ENCODE data around the gene MAPK1.
A peak's percentile ranks its signal among the peaks of the same experiment; 100 is the strongest.
"Not testable (repeated sequence)": the region's sequence is repeated elsewhere in the genome, so short reads cannot be mapped to it uniquely, and the experiment has no call there.

Gene MAPK1

GRCh38 chr22:21867528-21868266 is at the start of gene MAPK1:
Gene MAPK1 (minus strand): TSS chr22:21867645. CDS start chr22:21867440, 205 bp downstream.
- Histone ChIP-seq H3K27ac (ENCODE audit: low read depth, low read length) (peak within 1 kb of the TSS; percentile 75), H3K27me3 (ENCODE audit: control insufficient read depth in 5 of 5, insufficient read depth in 4 of 5, low read length in 5 of 5) (no peaks in the 10 kb centered on the region), H3K4me3 (ENCODE audit: low read depth in 1 of 5, low read length in 5 of 5) (peak within 1 kb of the TSS; percentile 77 to 93 (median 87)), H3K36me3 (ENCODE audit: control insufficient read depth in 5 of 5, insufficient read depth in 5 of 5, low read length in 5 of 5) (no peaks in the 10 kb centered on the region), H3K9me3 (ENCODE audit: control insufficient read depth in 5 of 5, low read length in 5 of 5) (no peaks in the 10 kb centered on the region), H3K4me1 (ENCODE audit: control insufficient read depth in 5 of 5, insufficient read depth in 5 of 5, low read length in 5 of 5) (peaks cover 5 to 39% (median 29%) of the 10 kb centered on the region in 5 donors), H3K9ac (ENCODE audit: low read length in 5 of 5) (peak within 1 kb of the TSS; percentile 56 to 97 (median 92))

GRCh38 chr22:21916309-21916918 is 49.0 kb upstream of the MAPK1 start:
- Histone ChIP-seq H3K9ac (ENCODE audit: low read length in 5 of 5) (no peak overlapping the region), H3K9me3 (ENCODE audit: control insufficient read depth in 5 of 5, low read length in 5 of 5) (no peaks in the 10 kb centered on the region), H3K27me3 (ENCODE audit: control insufficient read depth in 5 of 5, insufficient read depth in 4 of 5, low read length in 5 of 5) (no peaks in the 10 kb centered on the region), H3K27ac (ENCODE audit: low read depth, low read length) (no peak overlapping the region), H3K4me3 (ENCODE audit: low read depth in 1 of 5, low read length in 5 of 5) (no peak overlapping the region), H3K36me3 (ENCODE audit: control insufficient read depth in 5 of 5, insufficient read depth in 5 of 5, low read length in 5 of 5) (peaks cover 0 to 27% (median 15%) of the 10 kb centered on the region in 5 donors), H3K4me1 (ENCODE audit: control insufficient read depth in 5 of 5, insufficient read depth in 5 of 5, low read length in 5 of 5) (peaks cover 0 to 5% (median 4%) of the 10 kb centered on the region in 5 donors)

GRCh38 chr22:21915624-21916308 is 48.3 kb upstream of the MAPK1 start:
- Histone ChIP-seq H3K36me3 (ENCODE audit: control insufficient read depth in 5 of 5, insufficient read depth in 5 of 5, low read length in 5 of 5) (peaks cover 0 to 21% (median 10%) of the 10 kb centered on the region in 5 donors), H3K27me3 (ENCODE audit: control insufficient read depth in 5 of 5, insufficient read depth in 4 of 5, low read length in 5 of 5) (no peaks in the 10 kb centered on the region), H3K4me1 (ENCODE audit: control insufficient read depth in 5 of 5, insufficient read depth in 5 of 5, low read length in 5 of 5) (peaks cover 0 to 5% (median 4%) of the 10 kb centered on the region in 5 donors), H3K9me3 (ENCODE audit: control insufficient read depth in 5 of 5, low read length in 5 of 5) (no peaks in the 10 kb centered on the region), H3K27ac (ENCODE audit: low read depth, low read length) (no peak overlapping the region), H3K4me3 (ENCODE audit: low read depth in 1 of 5, low read length in 5 of 5) (no peak overlapping the region), H3K9ac (ENCODE audit: low read length in 5 of 5) (no peak overlapping the region)

GRCh38 chr22:21914033-21914642 is 46.7 kb upstream of the MAPK1 start:
- H3K4me1 ChIP-seq (ENCODE audit: control insufficient read depth in 5 of 5, insufficient read depth in 5 of 5, low read length in 5 of 5); H3K36me3 ChIP-seq (ENCODE audit: control insufficient read depth in 5 of 5, insufficient read depth in 5 of 5, low read length in 5 of 5); H3K9ac ChIP-seq (ENCODE audit: low read length in 5 of 5); H3K9me3 ChIP-seq (ENCODE audit: control insufficient read depth in 5 of 5, low read length in 5 of 5); H3K4me3 ChIP-seq (ENCODE audit: low read depth in 1 of 5, low read length in 5 of 5); H3K27me3 ChIP-seq (ENCODE audit: control insufficient read depth in 5 of 5, insufficient read depth in 4 of 5, low read length in 5 of 5); H3K27ac ChIP-seq (ENCODE audit: low read depth, low read length): not testable (repeated sequence)

- H3K36me3 ChIP-seq (ENCODE audit: control insufficient read depth in 5 of 5, insufficient read depth in 5 of 5, low read length in 5 of 5); H3K27ac ChIP-seq (ENCODE audit: low read depth, low read length); H3K4me1 ChIP-seq (ENCODE audit: control insufficient read depth in 5 of 5, insufficient read depth in 5 of 5, low read length in 5 of 5); H3K27me3 ChIP-seq (ENCODE audit: control insufficient read depth in 5 of 5, insufficient read depth in 4 of 5, low read length in 5 of 5); H3K4me3 ChIP-seq (ENCODE audit: low read depth in 1 of 5, low read length in 5 of 5); H3K9me3 ChIP-seq (ENCODE audit: control insufficient read depth in 5 of 5, low read length in 5 of 5); H3K9ac ChIP-seq (ENCODE audit: low read length in 5 of 5): not testable (repeated sequence)
Measured at GRCh38 chr22:21910367-21910766, 42.9 kb upstream of the MAPK1 start.

GRCh38 chr22:21909871-21910270 is 42.4 kb upstream of the MAPK1 start:
- Histone ChIP-seq H3K4me1 (ENCODE audit: control insufficient read depth in 5 of 5, insufficient read depth in 5 of 5, low read length in 5 of 5) (no peaks in the 10 kb centered on the region), H3K36me3 (ENCODE audit: control insufficient read depth in 5 of 5, insufficient read depth in 5 of 5, low read length in 5 of 5) (no peaks in the 10 kb centered on the region), H3K4me3 (ENCODE audit: low read depth in 1 of 5, low read length in 5 of 5) (no peak overlapping the region), H3K27me3 (ENCODE audit: control insufficient read depth in 5 of 5, insufficient read depth in 4 of 5, low read length in 5 of 5) (no peaks in the 10 kb centered on the region), H3K27ac (ENCODE audit: low read depth, low read length) (no peak overlapping the region), H3K9ac (ENCODE audit: low read length in 5 of 5) (no peak overlapping the region), H3K9me3 (ENCODE audit: control insufficient read depth in 5 of 5, low read length in 5 of 5) (no peaks in the 10 kb centered on the region)

- H3K27ac ChIP-seq (ENCODE audit: low read depth, low read length) = no peak overlapping the region
- no peaks in the 10 kb centered on the region for H3K27me3 ChIP-seq (ENCODE audit: control insufficient read depth in 5 of 5, insufficient read depth in 4 of 5, low read length in 5 of 5)
- no peaks in the 10 kb centered on the region for H3K4me1 ChIP-seq (ENCODE audit: control insufficient read depth in 5 of 5, insufficient read depth in 5 of 5, low read length in 5 of 5)
- no peak overlapping the region for H3K4me3 ChIP-seq (ENCODE audit: low read depth in 1 of 5, low read length in 5 of 5)
- H3K9me3 ChIP-seq (ENCODE audit: control insufficient read depth in 5 of 5, low read length in 5 of 5) = no peaks in the 10 kb centered on the region
- H3K9ac ChIP-seq (ENCODE audit: low read length in 5 of 5) = no peak overlapping the region
- peaks cover 0 to 4% (median 0%) of the 10 kb centered on the region in 5 donors for H3K36me3 ChIP-seq (ENCODE audit: control insufficient read depth in 5 of 5, insufficient read depth in 5 of 5, low read length in 5 of 5)
Measured at GRCh38 chr22:21907638-21908522, 40.4 kb upstream of the MAPK1 start.

GRCh38 chr22:21905234-21905633 is 37.8 kb upstream of the MAPK1 start:
- not testable (repeated sequence) for H3K27me3 ChIP-seq (ENCODE audit: control insufficient read depth in 5 of 5, insufficient read depth in 4 of 5, low read length in 5 of 5); H3K4me1 ChIP-seq (ENCODE audit: control insufficient read depth in 5 of 5, insufficient read depth in 5 of 5, low read length in 5 of 5); H3K4me3 ChIP-seq (ENCODE audit: low read depth in 1 of 5, low read length in 5 of 5); H3K36me3 ChIP-seq (ENCODE audit: control insufficient read depth in 5 of 5, insufficient read depth in 5 of 5, low read length in 5 of 5); H3K27ac ChIP-seq (ENCODE audit: low read depth, low read length); H3K9me3 ChIP-seq (ENCODE audit: control insufficient read depth in 5 of 5, low read length in 5 of 5); H3K9ac ChIP-seq (ENCODE audit: low read length in 5 of 5)

- no peak overlapping the region for H3K27ac ChIP-seq (ENCODE audit: low read depth, low read length)
- H3K36me3 ChIP-seq (ENCODE audit: control insufficient read depth in 5 of 5, insufficient read depth in 5 of 5, low read length in 5 of 5) = peaks cover 0 to 4% (median 0%) of the 10 kb centered on the region in 5 donors
- H3K9me3 ChIP-seq (ENCODE audit: control insufficient read depth in 5 of 5, low read length in 5 of 5) = no peaks in the 10 kb centered on the region
- no peak overlapping the region for H3K9ac ChIP-seq (ENCODE audit: low read length in 5 of 5)
- H3K27me3 ChIP-seq (ENCODE audit: control insufficient read depth in 5 of 5, insufficient read depth in 4 of 5, low read length in 5 of 5) = no peaks in the 10 kb centered on the region
- H3K4me3 ChIP-seq (ENCODE audit: low read depth in 1 of 5, low read length in 5 of 5) = no peak overlapping the region
- no peaks in the 10 kb centered on the region for H3K4me1 ChIP-seq (ENCODE audit: control insufficient read depth in 5 of 5, insufficient read depth in 5 of 5, low read length in 5 of 5)
Measured at GRCh38 chr22:21904250-21904789, 36.9 kb upstream of the MAPK1 start.

Measured in subcutaneous abdominal adipose tissue (tissue), 5 donors.